Activated CD4-positive, alpha-beta T cell treated with anti-CD3 and anti-CD28 coated beads, Interleukin-2, Interleukin-4, amounts not matched to agents 100 ng/mL and 50 ng/mL, durations not matched to agents 16 hours and 8 hours (primary cell): Measurements from ENCODE around the gene LAMA5.

Experiments
- DNase-seq: peaks from one replicate; pipeline ENCODE4 v3.0.0-alpha.2; 2020; ENCODE audit warnings: low spot score

Gene LAMA5, protein sequence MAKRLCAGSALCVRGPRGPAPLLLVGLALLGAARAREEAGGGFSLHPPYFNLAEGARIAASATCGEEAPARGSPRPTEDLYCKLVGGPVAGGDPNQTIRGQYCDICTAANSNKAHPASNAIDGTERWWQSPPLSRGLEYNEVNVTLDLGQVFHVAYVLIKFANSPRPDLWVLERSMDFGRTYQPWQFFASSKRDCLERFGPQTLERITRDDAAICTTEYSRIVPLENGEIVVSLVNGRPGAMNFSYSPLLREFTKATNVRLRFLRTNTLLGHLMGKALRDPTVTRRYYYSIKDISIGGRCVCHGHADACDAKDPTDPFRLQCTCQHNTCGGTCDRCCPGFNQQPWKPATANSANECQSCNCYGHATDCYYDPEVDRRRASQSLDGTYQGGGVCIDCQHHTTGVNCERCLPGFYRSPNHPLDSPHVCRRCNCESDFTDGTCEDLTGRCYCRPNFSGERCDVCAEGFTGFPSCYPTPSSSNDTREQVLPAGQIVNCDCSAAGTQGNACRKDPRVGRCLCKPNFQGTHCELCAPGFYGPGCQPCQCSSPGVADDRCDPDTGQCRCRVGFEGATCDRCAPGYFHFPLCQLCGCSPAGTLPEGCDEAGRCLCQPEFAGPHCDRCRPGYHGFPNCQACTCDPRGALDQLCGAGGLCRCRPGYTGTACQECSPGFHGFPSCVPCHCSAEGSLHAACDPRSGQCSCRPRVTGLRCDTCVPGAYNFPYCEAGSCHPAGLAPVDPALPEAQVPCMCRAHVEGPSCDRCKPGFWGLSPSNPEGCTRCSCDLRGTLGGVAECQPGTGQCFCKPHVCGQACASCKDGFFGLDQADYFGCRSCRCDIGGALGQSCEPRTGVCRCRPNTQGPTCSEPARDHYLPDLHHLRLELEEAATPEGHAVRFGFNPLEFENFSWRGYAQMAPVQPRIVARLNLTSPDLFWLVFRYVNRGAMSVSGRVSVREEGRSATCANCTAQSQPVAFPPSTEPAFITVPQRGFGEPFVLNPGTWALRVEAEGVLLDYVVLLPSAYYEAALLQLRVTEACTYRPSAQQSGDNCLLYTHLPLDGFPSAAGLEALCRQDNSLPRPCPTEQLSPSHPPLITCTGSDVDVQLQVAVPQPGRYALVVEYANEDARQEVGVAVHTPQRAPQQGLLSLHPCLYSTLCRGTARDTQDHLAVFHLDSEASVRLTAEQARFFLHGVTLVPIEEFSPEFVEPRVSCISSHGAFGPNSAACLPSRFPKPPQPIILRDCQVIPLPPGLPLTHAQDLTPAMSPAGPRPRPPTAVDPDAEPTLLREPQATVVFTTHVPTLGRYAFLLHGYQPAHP (N-terminal part only)

DNA sequence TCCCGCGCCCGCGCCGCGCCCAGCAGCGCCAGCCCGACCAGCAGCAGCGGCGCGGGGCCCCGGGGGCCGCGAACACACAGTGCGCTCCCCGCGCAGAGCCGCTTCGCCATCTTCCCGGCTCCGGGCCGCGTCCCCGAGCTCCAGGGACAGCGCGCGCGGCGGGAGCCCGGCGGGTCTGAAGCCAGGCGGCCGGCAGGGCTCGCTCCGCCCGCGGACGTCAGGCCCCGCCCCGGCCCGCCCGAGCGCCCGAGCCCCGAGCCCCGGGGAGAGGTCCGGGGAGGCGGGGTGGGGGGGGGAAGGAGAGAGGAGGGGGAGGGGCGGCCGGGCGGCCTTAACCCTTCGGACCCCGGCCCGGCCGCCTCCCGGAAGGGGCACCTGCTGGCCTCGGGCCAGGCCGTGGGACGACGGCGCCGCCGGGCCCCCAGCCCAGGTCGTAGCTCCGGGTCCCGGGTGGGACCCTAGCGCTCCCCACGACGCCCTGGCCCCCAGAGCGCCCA is at the start of gene LAMA5:
Gene LAMA5, minus strand, starts transcription at position 177 of the 497 bp plus-strand sequence. Its CDS starts 67 bp downstream, at position 110.
- no peak for DNase-seq

DNA sequence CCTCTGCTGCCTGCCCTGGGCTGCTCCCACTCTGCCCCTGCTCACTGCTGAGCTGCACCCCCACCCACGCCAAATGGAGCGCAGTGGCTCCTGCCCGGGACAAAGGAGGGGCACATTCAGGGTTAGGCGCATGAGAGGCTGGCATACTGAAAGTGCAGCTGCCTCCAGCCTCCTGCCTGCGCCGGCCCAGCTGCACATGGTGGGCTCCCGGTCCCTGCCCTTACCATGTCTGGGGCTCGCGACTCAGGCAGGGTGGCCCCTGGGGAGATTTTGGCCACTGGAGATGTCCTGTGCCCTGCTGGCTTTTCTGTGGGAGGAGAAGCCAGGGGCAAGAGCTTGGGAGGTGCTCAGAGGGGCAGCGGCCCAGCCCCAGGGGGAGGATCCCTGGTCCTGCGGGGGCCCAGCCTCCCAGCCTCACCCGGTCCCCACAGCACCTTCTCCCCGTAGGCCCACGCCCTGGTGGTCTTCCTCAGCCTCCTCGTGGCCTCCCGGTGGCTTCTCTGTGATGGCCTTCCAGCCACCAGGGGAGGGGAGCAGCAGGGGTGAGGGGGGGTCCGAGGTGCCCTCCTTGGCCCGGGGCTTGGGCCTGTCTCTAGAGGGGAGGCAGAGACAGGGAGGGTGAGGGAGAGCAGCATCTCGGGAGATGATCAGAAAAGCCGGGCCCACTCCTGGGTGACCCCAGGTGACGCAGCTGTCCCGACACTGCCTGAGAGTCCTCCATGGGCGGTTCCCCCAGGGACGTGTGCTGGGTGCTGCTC is 48.4 kb upstream of the LAMA5 start:
- DNase-seq = no peak

DNA sequence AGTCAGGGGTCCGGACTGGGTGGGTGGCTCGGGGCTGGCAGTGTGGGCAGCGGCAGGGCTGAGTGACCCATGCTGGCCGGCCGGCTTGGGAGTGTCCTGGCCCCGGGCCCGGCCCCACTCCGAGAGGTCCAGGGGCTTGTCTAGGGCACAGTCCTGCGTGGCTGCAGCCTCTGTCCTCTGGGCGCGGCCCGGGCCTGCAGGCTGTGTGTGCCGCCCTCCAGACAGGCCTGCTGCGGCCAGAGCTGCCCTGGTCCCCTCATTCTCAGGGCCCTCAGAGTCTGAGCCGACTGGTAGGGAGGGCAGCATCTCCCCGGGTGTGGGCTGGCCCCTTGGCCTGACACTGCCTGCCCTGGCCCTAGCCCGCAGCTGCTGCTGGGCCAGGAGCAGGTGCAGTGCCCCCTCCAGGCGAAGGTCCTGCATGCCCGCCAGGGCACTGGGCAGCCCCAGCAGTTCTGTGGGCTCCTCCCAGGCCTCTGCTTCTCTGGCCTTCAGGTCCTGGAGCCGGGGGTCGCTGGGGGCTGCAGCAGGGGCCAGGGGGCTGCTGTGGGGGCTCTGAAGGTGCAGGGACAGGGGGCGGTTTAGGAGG is 46.9 kb upstream of the LAMA5 start:
- DNase-seq = no peak

DNA sequence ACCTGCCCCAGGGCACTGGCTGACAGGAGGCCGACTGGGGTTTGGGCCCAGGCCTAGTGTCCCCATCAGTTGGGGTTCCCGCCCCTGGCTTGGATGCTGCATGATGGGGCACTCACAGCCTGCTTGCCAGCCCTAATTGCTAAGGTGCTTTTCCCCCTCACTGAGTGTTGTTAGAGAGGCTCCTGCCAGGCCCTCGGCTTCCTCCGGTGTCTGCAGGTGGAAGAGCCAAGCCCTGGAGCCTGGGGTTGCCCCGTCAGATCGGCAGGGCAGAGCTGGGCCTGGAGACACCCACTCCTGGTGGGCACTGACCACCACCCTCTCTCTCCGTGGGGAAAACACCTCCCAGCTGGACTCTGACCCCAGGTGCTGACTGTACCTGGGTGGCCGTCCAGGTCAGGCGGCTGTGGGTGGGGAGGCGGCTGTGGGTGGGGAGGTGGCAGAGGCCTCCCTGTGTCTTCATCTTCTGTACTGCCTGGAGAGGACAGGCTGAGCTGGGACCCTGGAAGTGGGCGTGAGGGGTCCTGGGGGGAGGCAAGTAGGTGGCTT is 46.0 kb upstream of the LAMA5 start:
- no peak for DNase-seq

DNA sequence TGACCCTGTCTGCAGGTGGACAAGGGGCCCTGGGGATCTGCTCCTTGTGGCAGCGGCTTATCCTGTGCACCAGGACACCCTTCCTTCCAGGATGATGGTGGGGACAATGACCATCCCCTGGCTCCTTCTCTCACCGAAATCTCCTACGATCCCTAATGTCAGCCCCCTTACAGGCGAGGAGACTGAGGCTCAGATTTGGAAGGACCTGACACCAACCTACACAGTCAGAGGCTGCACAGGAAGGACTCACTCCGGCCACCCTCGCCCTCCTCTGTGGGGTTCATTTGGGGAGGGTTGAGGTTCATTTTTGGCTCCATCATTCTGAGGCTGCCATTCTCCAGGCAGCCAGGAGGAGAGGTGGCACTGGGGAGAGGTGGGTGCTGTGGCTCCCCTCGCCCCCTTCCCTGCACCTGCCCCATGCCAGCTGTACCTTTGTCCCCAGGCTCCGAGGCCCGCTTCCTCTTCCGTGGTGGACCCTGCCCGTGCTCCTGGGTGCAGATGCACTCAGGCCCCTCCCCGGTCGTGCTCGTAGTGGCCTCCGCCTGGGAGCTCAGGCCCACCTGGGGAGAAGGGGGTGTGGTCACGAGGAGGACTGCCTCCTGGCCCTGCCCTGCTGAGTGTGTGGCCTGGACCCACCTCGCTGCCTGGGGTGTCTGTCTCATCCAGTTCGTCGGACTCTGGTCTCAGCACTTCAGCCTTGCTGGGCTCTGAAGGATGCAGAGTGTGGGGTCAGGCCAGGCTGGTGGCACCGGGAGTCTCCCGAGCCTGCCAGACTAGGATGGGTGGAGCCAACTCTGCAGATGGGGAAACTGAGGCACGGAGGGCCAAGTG is 45.3 kb upstream of the LAMA5 start:
- DNase-seq = no peak

DNA sequence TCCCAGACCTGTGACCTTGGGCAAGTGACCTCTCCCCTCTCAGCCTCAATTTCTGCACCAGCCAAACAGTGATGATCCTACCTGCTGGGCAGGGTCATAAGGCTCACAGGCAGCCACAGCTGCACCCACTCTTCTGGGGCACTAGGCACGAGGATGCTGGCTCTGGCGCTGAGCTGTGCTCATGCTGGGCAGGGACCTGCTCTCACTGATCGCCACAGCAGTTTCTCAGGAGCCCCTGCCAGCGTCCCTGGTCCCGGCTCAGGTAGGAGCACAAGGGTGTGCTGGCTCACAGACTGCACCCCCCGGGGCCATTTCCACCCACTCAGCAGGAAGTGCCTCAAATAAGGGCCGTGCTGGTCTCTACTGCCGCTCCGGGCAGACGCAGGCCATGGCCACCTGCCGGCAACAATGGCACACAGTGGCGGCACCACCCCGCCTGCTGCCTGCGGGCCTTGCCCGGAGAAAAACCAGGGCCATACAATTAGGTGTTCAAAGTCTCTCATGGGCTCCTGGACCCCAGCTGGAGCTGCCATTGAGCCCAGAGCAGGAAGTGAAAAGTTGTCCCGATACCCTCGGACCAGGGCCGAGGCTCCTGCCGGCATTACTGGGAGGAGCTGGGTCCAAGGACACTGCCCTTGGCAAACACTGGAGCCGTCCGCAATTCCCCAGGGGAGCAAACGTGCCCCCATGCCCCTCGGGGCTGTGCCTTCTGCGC is 44.5 kb upstream of the LAMA5 start:
- no peak for DNase-seq

DNA sequence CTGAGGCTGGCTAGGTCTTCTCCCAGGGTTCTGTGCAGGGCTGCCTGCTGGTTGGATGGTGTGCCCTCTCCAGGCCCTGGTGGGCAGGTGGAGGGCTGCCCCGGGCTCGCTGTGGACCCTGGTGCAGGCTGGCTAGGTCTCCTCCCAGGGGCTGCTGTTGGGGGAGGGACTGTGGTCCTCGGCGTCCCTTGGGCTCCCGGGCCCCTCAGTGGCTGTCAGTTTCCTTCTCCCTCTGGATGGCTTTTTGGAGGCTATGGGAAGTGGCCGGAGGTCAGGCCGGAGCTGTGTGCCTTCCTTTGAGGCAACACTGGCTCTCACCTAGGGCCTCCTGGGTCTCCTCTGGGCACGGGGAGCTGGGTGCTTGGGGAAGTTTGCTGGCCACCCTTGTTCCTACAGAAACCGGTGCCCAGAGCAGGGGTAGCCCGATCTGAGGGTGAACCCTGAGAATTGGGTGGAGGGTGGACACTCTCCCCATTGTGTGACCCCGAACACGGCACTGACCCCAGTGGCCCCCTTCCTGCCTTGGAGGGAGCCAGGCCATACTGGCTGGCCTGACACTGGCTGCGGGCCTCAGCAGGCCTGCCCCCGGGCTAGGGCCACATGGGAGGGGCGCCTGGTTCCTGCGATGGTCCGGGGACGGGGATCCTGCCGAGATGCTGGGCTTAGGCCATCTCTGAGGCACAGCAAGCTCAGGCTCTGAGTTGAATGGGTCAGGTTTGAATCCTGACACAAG is 43.8 kb upstream of the LAMA5 start:
- no peak for DNase-seq

DNA sequence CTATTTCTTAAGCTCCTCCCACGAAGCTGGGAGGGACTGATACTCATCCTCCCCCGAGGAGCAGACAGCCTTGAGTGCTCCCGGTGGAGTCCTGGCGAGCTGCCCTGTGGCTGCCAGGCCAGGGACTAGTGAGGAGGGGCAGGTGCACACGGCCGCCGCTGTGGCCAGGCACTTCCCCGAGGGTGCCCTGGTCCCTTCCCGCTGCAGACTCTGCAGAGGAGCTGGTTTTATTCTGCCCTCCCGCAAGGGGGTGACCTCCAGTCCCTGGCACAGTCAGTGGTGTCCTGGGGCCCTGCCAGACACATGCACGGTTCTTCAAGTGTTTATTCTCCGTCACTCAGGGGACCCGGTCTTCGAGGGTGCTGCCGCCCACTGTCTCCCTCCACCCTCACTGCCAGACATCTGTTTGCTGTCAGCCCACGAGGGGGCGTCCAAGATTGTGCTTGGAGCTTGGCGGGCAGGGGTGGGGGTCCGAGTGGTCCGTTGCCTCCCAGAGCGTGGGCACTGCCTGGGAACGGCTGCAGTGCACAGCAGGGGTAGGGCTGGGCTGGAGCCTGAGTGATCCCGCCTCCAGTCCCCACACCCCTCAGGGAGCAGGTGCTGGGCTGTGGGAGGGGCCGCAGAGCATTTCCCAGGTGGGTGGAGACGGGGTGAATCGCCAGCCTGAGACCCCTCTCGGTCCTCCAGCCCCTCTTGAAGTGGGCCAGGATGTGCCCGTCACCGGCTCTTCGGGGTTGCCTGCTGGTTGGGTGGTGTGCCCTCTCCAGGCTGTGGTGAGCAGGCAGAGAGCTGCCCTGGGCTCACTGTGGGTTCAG is 43.0 kb upstream of the LAMA5 start:
- no peak for DNase-seq

DNA sequence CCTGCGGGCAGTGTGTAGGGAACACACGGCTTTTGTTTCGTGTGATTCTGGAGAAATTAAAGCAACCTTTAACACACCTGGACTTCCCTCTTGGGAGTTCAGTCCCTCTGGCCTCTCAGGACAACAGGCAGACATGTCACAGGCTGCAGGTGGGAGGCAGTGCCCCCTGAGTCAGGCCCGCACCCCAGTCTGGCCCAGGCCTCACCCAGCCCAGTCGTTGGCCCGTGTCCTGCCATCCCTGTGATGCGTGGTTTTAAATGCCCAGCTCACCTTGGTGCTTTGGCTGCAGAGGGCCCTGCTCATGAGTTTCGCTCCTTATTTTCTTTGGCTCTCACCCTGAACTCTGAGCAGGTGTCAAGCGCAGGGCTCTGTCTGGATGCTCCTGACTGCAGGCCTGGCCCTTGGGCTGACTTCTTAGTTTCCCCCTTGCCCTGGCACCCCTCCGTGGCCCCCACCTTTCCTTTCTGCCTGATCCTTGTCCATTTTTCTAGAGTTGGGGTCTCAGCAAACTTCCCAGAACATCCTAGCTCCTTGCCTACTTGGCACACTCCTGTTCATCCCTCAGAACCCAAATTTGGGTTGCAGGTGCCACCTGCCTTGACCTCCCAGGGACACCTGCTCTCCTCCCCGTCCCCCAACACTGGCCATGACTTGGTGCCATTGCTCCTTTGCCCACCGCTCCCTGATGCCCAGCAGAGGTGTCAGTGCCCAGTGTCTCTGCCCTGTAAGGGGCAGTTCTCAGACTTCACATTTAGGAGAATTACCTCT is 42.2 kb upstream of the LAMA5 start:
- no peak for DNase-seq

DNA sequence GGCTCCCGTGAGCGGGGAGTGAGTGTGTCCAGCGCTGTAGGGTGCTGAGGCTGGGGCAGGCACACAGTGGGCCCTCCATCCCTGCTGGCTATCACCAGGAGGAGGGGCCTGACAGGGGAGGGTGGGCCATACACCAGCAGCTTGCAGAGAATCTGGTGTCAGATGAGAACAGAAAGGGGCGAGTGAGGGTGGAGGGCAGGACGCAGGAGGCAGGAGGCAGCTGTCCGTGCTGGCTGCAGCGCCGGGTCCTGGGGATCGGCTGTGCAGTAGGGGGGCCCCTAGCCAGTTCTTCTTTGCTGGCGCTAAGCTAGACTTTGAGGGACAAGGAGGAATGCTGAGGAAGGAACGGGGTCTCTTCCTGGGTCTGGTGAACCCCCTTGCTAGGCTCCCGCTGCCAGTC is 41.5 kb upstream of the LAMA5 start:
- DNase-seq = no peak

DNA sequence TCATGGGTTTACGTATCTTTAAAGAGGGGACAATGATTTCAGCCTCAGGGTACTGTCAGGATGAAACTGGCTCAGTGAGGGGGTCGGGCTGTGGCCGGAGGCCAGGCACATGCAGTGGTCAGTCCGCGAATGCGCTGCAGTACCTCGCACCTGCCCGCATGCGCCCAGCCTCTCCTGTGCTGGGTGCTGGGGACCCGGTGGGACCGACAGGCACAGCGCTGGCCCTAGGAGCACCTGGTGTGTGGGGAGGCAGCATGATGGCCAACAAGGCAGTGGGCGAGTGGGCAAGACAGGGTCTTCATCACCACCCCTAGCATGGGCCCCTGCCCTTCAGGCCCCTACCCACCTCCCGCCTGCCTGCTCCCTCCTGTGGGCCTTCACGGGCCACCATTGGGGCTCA is 40.9 kb upstream of the LAMA5 start:
- no peak for DNase-seq

DNA sequence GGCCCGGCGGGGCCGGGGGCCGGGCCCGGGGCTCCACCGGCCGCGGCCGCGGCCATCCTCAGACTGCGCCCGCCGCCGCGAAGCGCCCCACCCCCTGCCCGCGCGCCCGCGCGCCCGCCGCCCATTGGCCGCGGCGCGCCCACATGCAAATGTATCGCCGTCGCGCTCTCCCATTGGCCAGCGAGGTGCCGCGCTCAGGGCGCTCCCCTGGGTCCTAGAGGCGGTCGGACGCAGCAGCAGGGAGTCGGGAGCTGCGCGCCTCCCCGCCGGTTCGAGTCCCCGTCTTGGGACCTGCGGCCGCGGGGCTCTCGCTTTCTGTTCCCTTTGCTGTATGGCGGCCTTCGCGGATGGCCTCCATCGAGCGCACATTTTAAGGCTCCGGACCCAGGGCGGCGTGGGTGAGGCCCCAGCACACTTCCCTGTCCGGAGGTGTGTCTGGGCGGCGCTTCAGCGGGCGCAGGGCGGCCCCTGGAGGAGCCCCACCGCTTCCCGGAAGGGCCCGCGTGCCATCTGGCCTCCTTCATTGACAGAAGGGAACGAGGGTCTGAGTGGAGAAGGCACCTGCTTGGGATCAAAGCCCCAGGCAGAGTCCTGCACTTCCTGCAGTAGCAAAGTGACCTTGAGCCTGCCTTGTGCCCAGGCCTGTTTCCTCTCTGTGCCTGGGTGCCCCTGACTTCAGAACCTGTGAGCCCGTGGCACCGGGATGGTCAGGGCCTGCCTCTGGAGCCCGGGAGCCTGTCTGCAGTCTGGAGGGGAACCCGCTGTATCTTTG is 40.3 kb upstream of the LAMA5 start, which contains the start of gene CABLES2:
Gene CABLES2, minus strand, starts transcription at position 65 of the 772 bp plus-strand sequence. Its CDS starts 9 bp downstream, at position 56.
- peak; percentile 93 for DNase-seq

DNA sequence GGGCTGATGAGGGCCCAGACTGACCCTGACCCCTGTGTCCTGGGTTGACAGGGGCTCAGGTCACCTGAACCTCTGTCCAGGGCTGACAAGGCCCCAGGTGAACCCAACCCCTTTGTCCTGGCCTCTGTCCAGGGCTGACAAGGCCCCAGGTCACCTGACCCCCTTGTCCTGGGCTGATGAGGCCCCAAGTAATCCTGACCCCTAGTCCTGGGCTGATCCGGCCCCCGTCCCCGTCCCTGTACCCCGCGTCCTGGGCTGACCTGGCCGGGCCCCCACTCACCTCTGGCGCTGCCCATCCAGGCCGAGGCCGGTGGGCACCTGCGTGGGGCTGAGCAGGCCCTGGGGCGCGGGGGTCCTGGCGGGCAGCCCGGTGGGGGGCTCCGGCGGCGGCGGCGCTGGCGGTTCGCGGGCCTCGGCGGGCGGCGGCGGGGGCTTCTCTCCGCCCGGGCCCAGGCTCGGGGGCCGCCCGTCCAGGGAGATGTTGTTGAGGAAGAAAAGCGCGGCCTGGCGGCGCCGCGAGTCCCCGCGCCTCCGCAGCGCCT is 39.6 kb upstream of the LAMA5 start:
- no peak for DNase-seq

DNA sequence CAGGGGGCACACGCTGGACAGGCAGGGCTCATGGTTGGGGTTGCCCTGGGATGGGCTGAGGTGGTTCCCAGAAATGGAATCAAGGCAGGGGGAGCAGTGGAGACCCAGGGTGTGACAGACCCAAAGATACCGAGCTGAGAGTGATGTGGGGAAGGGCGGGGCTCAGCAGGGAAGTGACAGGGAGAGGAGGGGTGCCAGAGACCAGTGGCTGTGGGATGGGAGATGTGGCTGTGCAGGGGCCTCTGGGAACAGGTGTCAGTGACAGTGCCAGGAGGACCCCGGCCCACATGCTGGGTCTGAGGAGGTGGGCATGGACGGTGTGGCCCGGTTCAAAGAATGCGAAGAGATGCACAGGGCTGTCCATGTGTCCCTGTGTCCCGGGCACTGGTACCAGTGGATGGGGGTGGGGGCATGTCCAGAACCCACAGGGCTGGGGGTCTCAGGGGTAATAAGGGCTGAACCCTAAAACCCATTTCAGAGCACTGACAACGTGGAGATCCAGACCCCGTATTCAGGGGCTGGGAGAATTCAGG is 38.9 kb upstream of the LAMA5 start:
- no peak for DNase-seq
